ENCODE data around the gene DPP7.

Gene DPP7

GRCh38 chr9:137114613-137115393 is at the start of gene DPP7:
TSS of gene DPP7 (minus strand) at chr9:137114733. CDS start at chr9:137114713, 20 bp downstream.
- peak; percentile 74 for DNase-seq (ENCODE audit: low read depth)

- DNase-seq (ENCODE audit: low read depth): no peak
Observed at GRCh38 chr9:137163805-137164204, 49.3 kb upstream of the DPP7 start.

GRCh38 chr9:137163365-137163715 is 48.8 kb upstream of the DPP7 start:
- no peak for DNase-seq (ENCODE audit: low read depth)

- DNase-seq (ENCODE audit: low read depth): no peak
Observed at GRCh38 chr9:137162505-137163364, 48.2 kb upstream of the DPP7 start.

- DNase-seq (ENCODE audit: low read depth): no peak
Observed at GRCh38 chr9:137161558-137162486, 47.3 kb upstream of the DPP7 start.

DNA sequence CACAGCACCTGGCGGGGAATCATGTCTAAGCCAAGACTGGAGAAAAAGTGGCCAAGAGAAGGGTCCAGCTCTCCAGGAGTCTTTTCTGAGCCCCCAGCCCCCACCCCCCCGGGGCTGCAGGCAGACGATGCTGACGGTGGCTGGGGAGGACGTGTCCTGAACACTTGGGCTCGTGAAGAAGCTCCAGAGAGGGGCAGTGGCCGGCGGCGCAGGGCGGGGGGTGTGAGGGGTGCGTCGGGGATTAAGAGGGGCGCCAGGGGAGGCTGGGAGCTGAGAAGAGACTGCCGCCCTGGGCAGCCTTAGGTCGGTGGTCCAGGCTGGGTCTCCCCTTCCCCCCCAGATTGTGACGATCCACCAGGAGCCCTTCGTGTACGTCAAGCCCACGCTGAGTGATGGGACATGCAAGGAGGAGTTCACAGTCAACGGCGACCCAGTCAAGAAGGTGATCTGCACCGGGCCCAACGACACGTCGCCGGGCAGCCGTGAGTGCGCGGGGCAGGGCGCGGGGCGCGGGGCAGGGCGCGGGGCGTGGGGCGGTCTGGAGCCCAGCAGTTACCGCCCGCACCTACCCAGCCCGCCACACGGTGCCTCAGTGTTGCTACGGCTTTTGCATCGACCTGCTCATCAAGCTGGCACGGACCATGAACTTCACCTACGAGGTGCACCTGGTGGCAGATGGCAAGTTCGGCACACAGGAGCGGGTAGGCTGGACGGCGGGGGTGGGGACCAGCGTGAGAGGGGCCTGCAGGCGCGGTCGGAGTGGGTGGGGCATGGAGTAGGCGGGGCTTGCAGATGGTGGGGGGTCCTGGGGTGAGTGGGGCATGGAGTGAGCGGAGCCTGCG is 46.4 kb upstream of the DPP7 start:
- no peak for DNase-seq (ENCODE audit: low read depth)

GRCh38 chr9:137160054-137160425 is 45.5 kb upstream of the DPP7 start:
- DNase-seq (ENCODE audit: low read depth): no peak

DNA sequence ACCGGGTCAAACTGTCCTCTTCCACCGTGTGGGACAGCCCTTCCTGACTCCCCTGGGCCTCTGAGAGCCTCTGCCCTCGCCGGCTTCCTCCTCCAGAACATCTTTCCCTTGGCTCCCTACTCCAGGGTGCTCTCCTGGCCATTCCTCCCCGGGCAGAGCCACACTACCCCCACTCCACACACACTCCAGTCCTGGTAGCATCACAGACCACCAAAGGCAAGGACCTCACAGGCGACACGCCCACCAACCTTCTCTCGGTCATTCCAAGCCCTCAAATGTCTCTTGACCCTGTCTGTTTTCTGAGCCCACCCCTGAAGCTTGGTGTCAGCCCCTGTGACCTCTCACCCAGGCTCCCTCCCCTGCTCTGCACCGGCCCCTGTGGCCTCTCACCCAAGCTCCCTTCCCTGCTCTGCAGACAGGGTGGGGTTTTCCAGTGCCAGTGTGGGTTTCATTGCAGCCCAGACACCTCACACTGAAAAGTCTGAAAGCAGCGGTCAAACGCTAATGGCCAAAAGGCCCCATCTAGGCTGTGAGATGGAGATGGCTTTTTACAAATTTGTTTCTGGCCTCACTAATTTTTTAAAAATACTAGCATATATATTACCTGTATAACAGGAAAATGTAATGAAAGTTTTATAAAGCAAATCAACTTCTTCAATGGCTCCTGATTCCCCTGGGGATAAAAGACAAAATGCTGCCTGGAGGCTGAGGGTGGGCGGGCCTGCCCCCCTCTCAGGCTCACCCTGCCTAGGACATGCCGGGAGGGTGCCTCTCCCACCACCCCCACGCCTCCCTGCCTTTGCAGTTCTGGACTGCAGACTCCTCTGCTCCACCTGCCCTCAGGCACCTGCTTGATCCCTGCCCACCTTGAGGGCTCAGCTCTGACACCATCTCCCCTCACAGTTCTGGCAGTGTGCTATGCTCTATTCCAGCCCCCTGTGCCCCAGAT is 44.8 kb upstream of the DPP7 start:
- DNase-seq (ENCODE audit: low read depth): no peak

- no peak for DNase-seq (ENCODE audit: low read depth)
Observed at GRCh38 chr9:137158625-137159024, 44.1 kb upstream of the DPP7 start.

DNA sequence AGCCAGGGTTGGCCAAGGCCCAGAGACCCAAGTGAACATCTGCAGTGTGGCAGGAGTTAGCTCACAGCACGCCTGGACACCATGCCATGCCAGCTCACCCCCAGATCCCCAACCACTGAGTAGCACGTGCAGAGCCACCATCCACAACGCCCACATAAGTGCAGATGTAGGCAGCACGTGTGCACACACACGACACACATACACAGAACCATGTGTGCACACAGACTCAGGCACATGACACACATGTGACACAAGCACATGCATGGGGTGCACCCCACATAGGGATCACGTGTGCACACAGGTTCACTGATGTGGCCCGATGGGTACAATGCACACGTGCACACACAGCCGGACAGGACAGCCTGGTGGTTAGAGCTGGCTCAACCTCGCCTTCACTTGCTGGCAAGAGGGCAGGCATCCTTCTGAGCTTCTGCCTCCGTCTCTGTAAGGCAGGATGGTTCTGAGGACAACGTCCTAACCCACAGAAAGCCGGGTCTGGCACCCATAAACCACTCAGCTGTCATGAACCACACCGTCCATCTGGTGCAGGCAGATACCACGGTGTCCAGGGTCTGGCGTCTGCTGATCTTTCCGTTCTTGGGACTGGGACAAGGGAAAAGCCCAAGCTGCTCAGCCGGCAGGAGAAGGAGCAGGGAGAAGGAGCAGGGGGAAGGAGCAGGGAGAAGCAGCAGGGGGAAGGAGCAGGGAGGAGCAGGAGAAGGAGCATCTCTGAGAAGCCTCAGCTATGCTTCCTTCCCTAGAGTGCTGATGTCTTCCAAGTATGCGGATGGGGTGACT is 43.3 kb upstream of the DPP7 start:
- DNase-seq (ENCODE audit: low read depth): no peak

GRCh38 chr9:137156567-137157375 is 42.2 kb upstream of the DPP7 start:
- peak; percentile 74 for DNase-seq (ENCODE audit: low read depth)

- DNase-seq (ENCODE audit: low read depth): no peak
Observed at GRCh38 chr9:137152844-137153405, 38.4 kb upstream of the DPP7 start.

GRCh38 chr9:137150617-137151457 is 36.3 kb upstream of the DPP7 start:
- DNase-seq (ENCODE audit: low read depth): peak; percentile 20

DNA sequence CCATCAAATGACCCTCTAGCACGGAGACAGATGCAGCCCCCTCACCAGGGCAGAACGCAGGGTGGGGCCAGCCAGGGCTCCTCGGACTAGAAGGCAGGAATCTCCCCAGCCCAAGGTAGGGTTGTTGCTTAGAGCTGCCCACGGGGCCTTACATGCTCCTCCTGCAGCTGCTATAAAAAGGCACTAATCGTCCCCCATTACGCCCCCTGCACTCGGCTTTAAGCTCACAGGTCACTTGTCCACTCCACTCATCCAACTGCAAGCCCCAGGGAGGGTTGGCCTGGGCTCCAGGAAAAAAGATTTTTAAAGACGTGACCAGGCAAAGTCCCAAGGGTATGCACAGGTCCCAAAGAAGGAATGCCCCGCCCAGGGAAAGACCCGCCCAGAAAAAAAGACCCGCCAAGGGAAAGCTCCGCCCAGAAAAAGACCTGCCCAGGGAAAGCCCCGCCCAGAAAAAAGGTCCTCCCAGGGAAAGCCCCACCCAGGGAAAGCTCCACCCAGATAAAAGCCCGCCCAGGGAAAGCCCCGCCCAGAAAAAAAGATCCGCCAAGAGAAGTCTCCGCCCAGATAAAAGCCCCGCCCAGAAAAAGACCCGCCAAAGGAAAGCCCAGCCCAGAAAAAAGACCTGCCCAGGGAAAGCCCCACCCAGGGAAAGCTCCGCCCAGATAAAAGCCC is 35.5 kb upstream of the DPP7 start:
- DNase-seq (ENCODE audit: low read depth): no peak

GRCh38 chr9:137149363-137149762 is 34.8 kb upstream of the DPP7 start:
- no peak for DNase-seq (ENCODE audit: low read depth)

GRCh38 chr9:137148661-137149060 is 34.1 kb upstream of the DPP7 start:
- DNase-seq (ENCODE audit: low read depth): no peak

DNA sequence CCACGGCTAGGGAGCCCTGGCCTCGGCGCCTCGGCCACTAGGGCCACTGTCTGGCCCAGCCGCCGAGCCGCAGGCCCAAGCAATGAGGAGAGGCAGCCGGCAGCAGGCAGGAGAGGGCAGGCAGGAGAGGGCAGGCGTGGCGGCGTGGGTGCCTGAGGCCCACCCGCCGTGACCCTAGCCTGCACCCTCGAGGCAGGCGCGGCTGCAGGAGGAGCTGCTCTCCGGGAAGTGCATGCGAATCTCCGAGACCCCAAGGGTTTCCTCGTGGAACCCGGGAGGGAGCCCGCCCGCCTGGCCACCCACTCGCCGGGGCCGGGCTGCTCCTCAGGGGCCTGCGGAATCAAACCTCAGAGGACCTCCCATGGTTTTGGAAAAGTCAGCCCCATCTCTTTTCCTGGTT is 33.7 kb upstream of the DPP7 start:
- no peak for DNase-seq (ENCODE audit: low read depth)
